Measurements from ENCODE around the gene TMEM245.

The TMEM245 gene

GRCh38 chr9:109022873-109023272, 96.9 kb downstream of the TMEM245 start:
- Histone ChIP-seq H3K79me2 (ENCODE audit: control insufficient read depth, insufficient read depth, low read length) (no peaks in the 10 kb centered on the region), H3K4ac (ENCODE audit: low read depth, low read length) (no peak overlapping the region), H3K23ac (ENCODE audit: low read length) (no peak overlapping the region), H3K79me1 (ENCODE audit: low read length) (no peaks in the 10 kb centered on the region), H3K27me3 (ENCODE audit: insufficient read depth, low read length, poor library complexity) (no peaks in the 10 kb centered on the region), H4K8ac (ENCODE audit: low read depth, low read length) (no peak overlapping the region), H2BK15ac (replicated peaks; ENCODE audit: low read depth) (no peak overlapping the region), H3K18ac (ENCODE audit: low read length) (no peak overlapping the region), H3K4me3 (ENCODE audit: low read length) (no peak overlapping the region), H2AK5ac (ENCODE audit: low read length) (no peak overlapping the region), H4K5ac (ENCODE audit: low read length) (no peak overlapping the region), H3K27ac (ENCODE audit: low read depth, low read length) (no peak overlapping the region), H3K4me2 (ENCODE audit: low read length) (no peak overlapping the region), H3K9ac (ENCODE audit: low read length) (no peak overlapping the region), H3K36me3 (ENCODE audit: control insufficient read depth, insufficient read depth, low read length) (no peaks in the 10 kb centered on the region), H2BK120ac (ENCODE audit: low read depth, low read length) (no peak overlapping the region), H3K4me1 (ENCODE audit: control insufficient read depth, low read depth, low read length) (no peaks in the 10 kb centered on the region), H2BK5ac (ENCODE audit: low read length) (no peak overlapping the region), H3K56ac (ENCODE audit: low read length) (no peak overlapping the region)
- DNase-seq: peak; percentile 27

- no peak overlapping the region for H4K8ac ChIP-seq (ENCODE audit: low read depth, low read length)
- H4K5ac ChIP-seq (ENCODE audit: low read length): no peak overlapping the region
- no peak for DNase-seq
Measured at GRCh38 chr9:109020581-109021511, 98.9 kb downstream of the TMEM245 start.

DNA sequence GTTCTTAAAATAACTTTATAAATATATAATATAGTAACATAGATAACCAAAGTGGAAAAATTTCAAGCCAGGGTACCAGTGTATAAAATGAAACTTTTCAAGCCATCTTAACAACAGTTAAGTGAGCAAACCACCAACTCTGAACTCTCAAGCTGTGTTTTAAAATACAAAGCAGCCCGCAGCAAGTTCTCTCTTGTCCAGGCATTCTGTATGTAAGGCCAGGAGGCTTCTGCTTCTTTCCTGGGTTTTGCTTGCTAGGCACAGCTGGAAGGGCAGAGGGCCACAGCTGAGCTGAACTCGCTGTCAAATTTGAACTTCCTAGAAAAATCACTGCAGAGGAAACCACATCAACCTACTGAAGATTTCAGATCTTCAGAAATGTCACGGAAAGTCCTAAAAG, 99.6 kb downstream of the TMEM245 start:
- Histone ChIP-seq H2BK15ac (replicated peaks; ENCODE audit: low read depth) (no peak overlapping the region), H3K79me2 (ENCODE audit: control insufficient read depth, insufficient read depth, low read length) (no peaks in the 10 kb centered on the region), H2BK5ac (ENCODE audit: low read length) (no peak overlapping the region), H3K18ac (ENCODE audit: low read length) (no peak overlapping the region), H3K4me2 (ENCODE audit: low read length) (no peak overlapping the region), H3K4me3 (ENCODE audit: low read length) (no peak overlapping the region), H3K4ac (ENCODE audit: low read depth, low read length) (no peak overlapping the region), H4K8ac (ENCODE audit: low read depth, low read length) (no peak overlapping the region), H3K23ac (ENCODE audit: low read length) (no peak overlapping the region), H3K27ac (ENCODE audit: low read depth, low read length) (no peak overlapping the region), H2AK5ac (ENCODE audit: low read length) (no peak overlapping the region), H4K5ac (ENCODE audit: low read length) (no peak overlapping the region), H2BK120ac (ENCODE audit: low read depth, low read length) (no peak overlapping the region), H3K36me3 (ENCODE audit: control insufficient read depth, insufficient read depth, low read length) (no peaks in the 10 kb centered on the region), H3K4me1 (ENCODE audit: control insufficient read depth, low read depth, low read length) (no peaks in the 10 kb centered on the region), H3K9ac (ENCODE audit: low read length) (no peak overlapping the region), H3K27me3 (ENCODE audit: insufficient read depth, low read length, poor library complexity) (no peaks in the 10 kb centered on the region), H3K79me1 (ENCODE audit: low read length) (no peaks in the 10 kb centered on the region), H3K56ac (ENCODE audit: low read length) (no peak overlapping the region)
- WGBS (ENCODE audit: extremely low coverage, insufficient coverage, low lambda C conversion rate): no CpG with 5 or more reads among the region's 3 CpGs
- DNase-seq: no peak

More at GRCh38 chr9:109020581-109021511, 98.9 kb downstream of the TMEM245 start:
- no peaks in the 10 kb centered on the region for H3K4me1 ChIP-seq (ENCODE audit: control insufficient read depth, low read depth, low read length)
- H2BK15ac ChIP-seq (replicated peaks; ENCODE audit: low read depth): no peak overlapping the region
- no peaks in the 10 kb centered on the region for H3K27me3 ChIP-seq (ENCODE audit: insufficient read depth, low read length, poor library complexity)
- H3K4me3 ChIP-seq (ENCODE audit: low read length): no peak overlapping the region
- no peak overlapping the region for H3K9ac ChIP-seq (ENCODE audit: low read length)
- H3K79me2 ChIP-seq (ENCODE audit: control insufficient read depth, insufficient read depth, low read length): no peaks in the 10 kb centered on the region
- no peak overlapping the region for H2BK5ac ChIP-seq (ENCODE audit: low read length)
- WGBS (ENCODE audit: extremely low coverage, insufficient coverage, low lambda C conversion rate): no CpG with 5 or more reads among the region's 6 CpGs
- H3K23ac ChIP-seq (ENCODE audit: low read length): no peak overlapping the region
- no peak overlapping the region for H2AK5ac ChIP-seq (ENCODE audit: low read length)
- H2BK120ac ChIP-seq (ENCODE audit: low read depth, low read length): no peak overlapping the region
- no peak overlapping the region for H3K18ac ChIP-seq (ENCODE audit: low read length)
- H3K4me2 ChIP-seq (ENCODE audit: low read length): no peak overlapping the region
- H3K56ac ChIP-seq (ENCODE audit: low read length): no peak overlapping the region
- H3K36me3 ChIP-seq (ENCODE audit: control insufficient read depth, insufficient read depth, low read length): no peaks in the 10 kb centered on the region
- H3K27ac ChIP-seq (ENCODE audit: low read depth, low read length): no peak overlapping the region
- H3K79me1 ChIP-seq (ENCODE audit: low read length): no peaks in the 10 kb centered on the region
- no peak overlapping the region for H3K4ac ChIP-seq (ENCODE audit: low read depth, low read length)

DNA sequence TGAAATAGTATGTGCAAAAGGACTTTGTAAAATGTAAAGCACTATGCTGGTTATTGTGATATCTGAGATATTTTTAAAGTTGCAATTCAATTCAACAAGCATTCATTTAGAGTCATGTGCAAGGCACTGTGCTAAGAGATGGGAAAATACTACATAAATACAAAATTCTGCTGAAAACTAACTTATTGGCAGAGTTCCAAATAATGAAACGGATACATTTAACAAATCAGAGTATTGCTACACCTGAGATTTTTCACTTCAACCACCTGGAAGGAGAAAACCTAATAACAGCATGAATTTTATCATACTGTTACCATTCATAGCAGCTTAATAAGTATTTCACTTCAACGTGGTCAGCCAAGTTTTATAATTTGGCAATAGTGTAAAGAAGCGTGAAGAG, 100.3 kb downstream of the TMEM245 start:
- no peak overlapping the region for H3K4me2 ChIP-seq (ENCODE audit: low read length)
- H4K8ac ChIP-seq (ENCODE audit: low read depth, low read length): no peak overlapping the region
- H3K4me3 ChIP-seq (ENCODE audit: low read length): no peak overlapping the region
- no peaks in the 10 kb centered on the region for H3K27me3 ChIP-seq (ENCODE audit: insufficient read depth, low read length, poor library complexity)
- no peak overlapping the region for H3K27ac ChIP-seq (ENCODE audit: low read depth, low read length)
- DNase-seq: no peak
- H3K4ac ChIP-seq (ENCODE audit: low read depth, low read length): no peak overlapping the region
- H2BK5ac ChIP-seq (ENCODE audit: low read length): no peak overlapping the region
- no peak overlapping the region for H2AK5ac ChIP-seq (ENCODE audit: low read length)
- H3K9ac ChIP-seq (ENCODE audit: low read length): no peak overlapping the region
- no peak overlapping the region for H4K5ac ChIP-seq (ENCODE audit: low read length)
- H3K18ac ChIP-seq (ENCODE audit: low read length): no peak overlapping the region
- no CpG with 5 or more reads among the region's 3 CpGs for WGBS (ENCODE audit: extremely low coverage, insufficient coverage, low lambda C conversion rate)
- H3K79me2 ChIP-seq (ENCODE audit: control insufficient read depth, insufficient read depth, low read length): no peaks in the 10 kb centered on the region
- H3K79me1 ChIP-seq (ENCODE audit: low read length): no peaks in the 10 kb centered on the region
- no peak overlapping the region for H3K23ac ChIP-seq (ENCODE audit: low read length)
- H3K36me3 ChIP-seq (ENCODE audit: control insufficient read depth, insufficient read depth, low read length): no peaks in the 10 kb centered on the region
- no peak overlapping the region for H3K56ac ChIP-seq (ENCODE audit: low read length)
- no peak overlapping the region for H2BK15ac ChIP-seq (replicated peaks; ENCODE audit: low read depth)
- H3K4me1 ChIP-seq (ENCODE audit: control insufficient read depth, low read depth, low read length): no peaks in the 10 kb centered on the region
- no peak overlapping the region for H2BK120ac ChIP-seq (ENCODE audit: low read depth, low read length)

DNA sequence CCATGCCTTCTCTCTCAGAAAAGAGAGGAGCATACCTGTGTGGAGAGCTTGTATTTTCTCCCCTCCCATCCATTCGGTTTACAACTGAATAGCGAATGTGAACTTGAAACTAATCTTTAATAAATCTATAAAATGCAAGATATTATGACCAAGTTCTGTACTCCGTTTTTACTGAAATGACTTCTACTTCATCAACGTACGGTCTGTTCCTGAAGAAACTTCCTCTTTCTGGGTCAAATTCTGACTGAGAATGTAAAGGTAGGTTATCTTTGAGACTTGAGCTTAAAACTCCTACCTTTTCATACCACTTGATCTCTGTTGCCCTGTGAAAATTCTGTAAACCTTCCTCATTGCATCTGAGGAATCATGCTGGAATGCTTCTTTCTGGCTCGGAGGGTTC, 102.3 kb downstream of the TMEM245 start:
- no peaks in the 10 kb centered on the region for H3K79me1 ChIP-seq (ENCODE audit: low read length)
- peaks cover 1% of the 10 kb centered on the region for H3K4me1 ChIP-seq (ENCODE audit: control insufficient read depth, low read depth, low read length)
- no peak overlapping the region for H3K56ac ChIP-seq (ENCODE audit: low read length)
- no peak overlapping the region for H3K9ac ChIP-seq (ENCODE audit: low read length)
- H2BK15ac ChIP-seq (replicated peaks; ENCODE audit: low read depth): no peak overlapping the region
- H3K23ac ChIP-seq (ENCODE audit: low read length): no peak overlapping the region
- no peak overlapping the region for H3K4ac ChIP-seq (ENCODE audit: low read depth, low read length)
- no peak overlapping the region for H3K4me2 ChIP-seq (ENCODE audit: low read length)
- H3K27ac ChIP-seq (ENCODE audit: low read depth, low read length): no peak overlapping the region
- H3K4me3 ChIP-seq (ENCODE audit: low read length): no peak overlapping the region
- H2BK120ac ChIP-seq (ENCODE audit: low read depth, low read length): no peak overlapping the region
- no peaks in the 10 kb centered on the region for H3K27me3 ChIP-seq (ENCODE audit: insufficient read depth, low read length, poor library complexity)
- no peak overlapping the region for H4K8ac ChIP-seq (ENCODE audit: low read depth, low read length)
- H2AK5ac ChIP-seq (ENCODE audit: low read length): no peak overlapping the region
- no peak overlapping the region for H3K18ac ChIP-seq (ENCODE audit: low read length)
- H4K5ac ChIP-seq (ENCODE audit: low read length): no peak overlapping the region
- H3K36me3 ChIP-seq (ENCODE audit: control insufficient read depth, insufficient read depth, low read length): no peaks in the 10 kb centered on the region
- no peak overlapping the region for H2BK5ac ChIP-seq (ENCODE audit: low read length)
- no peaks in the 10 kb centered on the region for H3K79me2 ChIP-seq (ENCODE audit: control insufficient read depth, insufficient read depth, low read length)
- no CpG with 5 or more reads among the region's 6 CpGs for WGBS (ENCODE audit: extremely low coverage, insufficient coverage, low lambda C conversion rate)
- no peak for DNase-seq

GRCh38 chr9:109017061-109017460, 102.7 kb downstream of the TMEM245 start:
- Histone ChIP-seq H3K27me3 (ENCODE audit: insufficient read depth, low read length, poor library complexity) (no peaks in the 10 kb centered on the region), H3K4me2 (ENCODE audit: low read length) (no peak overlapping the region), H3K79me2 (ENCODE audit: control insufficient read depth, insufficient read depth, low read length) (no peaks in the 10 kb centered on the region), H4K5ac (ENCODE audit: low read length) (no peak overlapping the region), H3K18ac (ENCODE audit: low read length) (no peak overlapping the region), H3K4ac (ENCODE audit: low read depth, low read length) (no peak overlapping the region), H3K79me1 (ENCODE audit: low read length) (no peaks in the 10 kb centered on the region), H2BK120ac (ENCODE audit: low read depth, low read length) (no peak overlapping the region), H4K8ac (ENCODE audit: low read depth, low read length) (no peak overlapping the region), H2AK5ac (ENCODE audit: low read length) (no peak overlapping the region), H2BK15ac (replicated peaks; ENCODE audit: low read depth) (no peak overlapping the region), H3K23ac (ENCODE audit: low read length) (no peak overlapping the region), H3K36me3 (ENCODE audit: control insufficient read depth, insufficient read depth, low read length) (no peaks in the 10 kb centered on the region), H3K9ac (ENCODE audit: low read length) (no peak overlapping the region), H2BK5ac (ENCODE audit: low read length) (no peak overlapping the region), H3K4me1 (ENCODE audit: control insufficient read depth, low read depth, low read length) (peaks cover 1% of the 10 kb centered on the region), H3K4me3 (ENCODE audit: low read length) (no peak overlapping the region), H3K56ac (ENCODE audit: low read length) (no peak overlapping the region), H3K27ac (ENCODE audit: low read depth, low read length) (no peak overlapping the region)
- no peak for DNase-seq

Data from mesendoderm (in vitro differentiated cells).